GM23338 (cell line): ENCODE measurements around the gene CREBL2.
A peak's percentile ranks its signal among the peaks of the same experiment; 100 is the strongest.

ENCODE experiments used
- CREB1 ChIP-seq: fragments of 250-450 bp; sonication (Bioruptor Pico); IDR thresholded peaks from 2 replicates; pipeline ENCODE4 v1.5.0; 2020; ENCODE audit warnings: low read depth, mild to moderate bottlenecking, moderate library complexity
- CTCF ChIP-seq, 2 experiments: fragments of 200-600 bp in 1 of 2; sonication (generic) in 1 of 2; conservative IDR thresholded peaks; 2 replicates each; pipeline versions ENCODE4 v1.5.1 to v1.6.1; 2016 to 2017; ENCODE audit warnings: antibody characterized with exemption in 2 of 2, low read depth in 2 of 2, mild to moderate bottlenecking in 2 of 2, moderate library complexity in 1 of 2
- EZH2 ChIP-seq: fragments of 200-600 bp; sonication (generic); IDR thresholded peaks from one replicate; pipeline ENCODE4 v1.8.0; 2017; ENCODE audit warnings: antibody characterized with exemption, mild to moderate bottlenecking, low read depth; ENCODE audit not compliant: unreplicated experiment
- EZH2phosphoT487 ChIP-seq: fragments of 200-600 bp; sonication (generic); IDR thresholded peaks from one replicate; pipeline ENCODE4 v1.8.1; 2018; ENCODE audit warnings: antibody characterized with exemption; ENCODE audit not compliant: unreplicated experiment
- POLR2AphosphoS5 ChIP-seq: IDR thresholded peaks from 2 replicates; pipeline ENCODE4 v1.6.1; 2016; ENCODE audit warnings: antibody characterized with exemption, low read depth
- REST ChIP-seq: IDR thresholded peaks from one replicate; pipeline ENCODE4 v1.6.1; 2018; ENCODE audit warnings: antibody characterized with exemption; ENCODE audit not compliant: unreplicated experiment
- STAT1 ChIP-seq: IDR thresholded peaks from one replicate; pipeline ENCODE4 v1.6.1; 2016; ENCODE audit warnings: antibody characterized with exemption; ENCODE audit not compliant: unreplicated experiment
- ZNF331 ChIP-seq: fragments of 250-450 bp; sonication (Bioruptor Pico); IDR thresholded peaks from 2 replicates; pipeline ENCODE4 v1.5.0; 2020; ENCODE audit warnings: low read depth, mild to moderate bottlenecking, moderate library complexity

- TF ChIP-seq CTCF (conservative IDR thresholded peaks at IDR 0.05; ENCODE audit: low read depth in 2 of 2): no peak
- TF ChIP-seq POLR2AphosphoS5: peak; percentile 47
- TF ChIP-seq REST: peak; percentile 14
- no peak for TF ChIP-seq STAT1
- peak; percentile 76 for TF ChIP-seq CREB1 (CRISPR knock-in tag)
- TF ChIP-seq EZH2: no peak
- TF ChIP-seq EZH2phosphoT487: no peak
- TF ChIP-seq ZNF331 (CRISPR knock-in tag): no peak
These were observed 49.0 kb upstream of the CREBL2 start, which contains the start of gene DUSP16 for GRCh38 chr12:12562585-12563261.
